Kidney tubule cell (primary cell): ENCODE measurements around the gene CFAP157.
"Not testable (repeated sequence)": the region's sequence is repeated elsewhere in the genome, so short reads cannot be mapped to it uniquely, and the experiment has no call there.

Experiments used
- DNase-seq: peaks from one replicate; pipeline ENCODE4 v3.0.0-alpha.2; 2018; ENCODE audit warnings: low spot score

The CFAP157 gene

DNA sequence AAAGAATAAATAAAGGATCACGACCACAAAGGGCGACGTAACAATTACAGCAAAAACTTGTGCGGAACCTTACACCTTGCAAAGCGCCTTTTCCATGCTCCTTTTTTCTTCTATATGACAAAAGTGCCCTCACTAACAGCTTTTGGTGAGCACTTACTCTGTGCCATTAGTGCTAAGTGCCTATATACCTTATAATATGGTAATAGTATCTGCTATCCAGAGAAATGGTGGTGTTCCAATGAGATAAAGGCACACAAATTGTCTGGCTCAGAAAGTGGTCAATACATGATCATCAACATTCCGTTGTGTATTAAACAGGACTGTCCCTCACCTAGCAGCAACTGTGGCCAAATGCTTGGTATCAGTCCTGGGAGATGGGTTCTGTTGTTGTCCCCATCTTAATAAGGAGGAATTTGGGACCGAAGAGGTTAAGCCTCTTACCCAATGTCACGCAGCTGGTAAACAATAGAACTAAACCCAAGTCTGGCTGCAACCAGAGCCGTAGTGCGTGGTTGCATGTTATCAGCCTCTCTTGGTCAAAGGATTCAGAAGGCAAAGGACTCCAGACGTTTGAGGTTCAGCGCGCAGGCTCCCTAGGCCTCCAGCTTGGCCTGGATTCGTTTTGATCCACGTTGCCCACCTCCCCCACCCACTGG lies 28.9 kb downstream of the CFAP157 start:
- no peak for DNase-seq

DNA sequence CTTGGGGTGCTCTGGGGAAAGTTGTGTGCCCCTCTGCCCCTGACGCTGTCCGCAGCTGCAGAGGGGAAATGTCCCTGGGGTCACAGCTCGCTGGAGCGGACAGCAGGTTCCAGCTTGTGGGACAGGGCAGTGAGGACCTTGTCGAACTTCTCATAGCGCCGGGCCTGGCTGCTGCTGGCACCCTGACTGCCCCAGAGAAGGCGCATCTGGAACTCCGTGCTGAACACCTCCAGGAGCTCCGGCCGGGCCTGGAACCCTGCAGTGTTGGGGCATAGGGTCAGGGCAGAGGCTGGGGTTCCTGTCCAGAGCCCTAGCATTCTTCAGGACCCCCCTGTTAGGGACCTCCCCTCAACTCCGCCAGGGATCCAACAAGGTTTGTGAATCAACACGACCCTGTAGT lies 31.9 kb downstream of the CFAP157 start:
- DNase-seq = no peak

DNA sequence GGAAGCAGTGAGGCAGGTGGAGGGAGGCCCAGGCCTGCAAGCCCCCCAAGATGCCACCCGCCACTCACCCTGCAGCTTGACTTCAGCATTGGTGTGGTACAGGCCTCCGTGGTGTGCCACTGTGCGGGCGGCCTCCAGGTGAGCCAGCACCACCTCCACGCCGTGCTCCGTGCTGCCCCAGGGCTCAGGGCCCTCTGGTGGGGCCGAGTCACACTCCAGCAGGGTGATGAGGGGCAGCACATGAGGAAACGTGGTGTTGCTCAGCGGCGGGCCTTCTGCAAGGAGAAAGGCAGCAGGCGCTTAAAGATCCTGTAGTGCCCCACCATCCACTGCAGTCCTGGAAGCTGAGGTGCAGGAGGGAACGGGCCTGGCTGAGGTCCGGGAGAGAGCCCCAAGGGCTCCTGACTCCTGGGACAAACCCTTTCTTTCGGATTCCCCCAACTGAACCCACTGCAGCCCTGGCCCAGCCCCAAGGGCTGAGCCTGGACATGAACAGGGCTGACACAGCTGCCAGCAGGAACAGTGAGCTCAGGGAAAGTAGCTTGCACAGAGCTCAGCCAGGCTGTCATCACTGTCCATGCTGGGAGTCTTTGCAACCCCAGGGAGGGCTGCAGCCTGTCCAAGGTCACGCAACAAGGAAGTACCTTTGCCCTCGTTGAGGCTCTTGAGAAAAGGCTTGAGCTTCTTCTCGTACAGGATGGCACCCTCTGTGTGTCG lies 33.0 kb downstream of the CFAP157 start:
- no peak for DNase-seq

DNA sequence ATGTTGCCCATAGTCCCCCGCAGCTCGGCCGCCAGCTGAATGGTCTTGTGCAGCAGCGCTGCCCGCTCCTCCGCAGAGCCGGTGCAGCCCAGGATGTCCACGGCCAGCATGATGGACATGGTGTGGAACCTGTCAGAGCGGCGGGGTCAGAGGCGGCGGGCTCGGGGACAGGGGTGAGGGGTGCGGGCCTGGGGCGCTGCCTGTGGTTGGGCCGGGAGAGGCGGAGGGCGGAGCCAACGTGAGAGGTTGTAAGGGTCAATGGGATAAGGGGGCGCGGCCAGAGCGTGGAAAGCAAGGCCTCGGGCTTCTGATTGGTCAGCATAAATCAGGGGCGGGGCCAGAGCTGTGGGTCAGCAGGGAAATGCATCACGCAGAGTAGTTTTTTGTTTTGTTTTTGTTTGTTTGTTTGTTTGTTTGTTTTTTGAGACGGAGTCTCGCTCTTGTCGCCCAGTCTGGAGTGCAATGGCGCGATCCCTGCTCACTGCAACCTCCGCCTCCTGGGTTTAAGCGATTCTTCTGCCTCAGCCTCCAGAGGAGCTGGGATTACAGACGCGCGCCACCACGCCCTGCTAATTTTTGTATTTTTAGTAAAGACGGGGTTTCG lies 35.1 kb downstream of the CFAP157 start:
- DNase-seq = peak; percentile 43

DNA sequence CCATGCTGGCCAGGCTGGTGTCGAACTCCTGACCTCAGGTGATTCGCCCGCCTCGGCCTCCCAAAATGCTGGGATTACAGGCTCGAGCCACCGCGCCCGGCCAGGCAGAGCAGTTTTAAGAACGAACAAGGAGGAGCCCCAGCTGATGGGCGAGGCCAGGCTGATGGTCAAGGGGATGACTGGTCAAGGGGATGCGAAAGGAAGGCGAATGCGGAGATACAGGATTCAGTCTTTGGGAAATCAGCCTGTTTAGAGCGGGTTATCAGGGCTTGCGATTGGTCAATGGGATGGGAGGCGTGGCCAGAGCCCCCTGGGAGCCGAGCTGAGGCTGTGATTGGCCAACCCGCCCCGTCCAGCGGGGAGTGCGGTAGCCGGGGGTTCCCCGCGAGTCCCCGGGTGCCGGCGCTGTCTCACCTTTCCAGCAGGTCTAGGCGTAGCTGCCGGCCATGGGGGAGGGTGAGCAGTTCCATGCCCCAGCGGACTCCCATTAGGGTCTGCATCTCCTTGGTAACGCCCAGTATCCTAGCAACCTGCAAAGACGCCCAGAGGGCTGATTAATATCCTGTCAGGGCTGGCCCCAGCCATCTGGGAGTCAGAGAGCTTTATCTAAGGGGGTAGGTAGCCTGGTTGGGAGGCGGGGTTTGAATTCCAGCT lies 35.8 kb downstream of the CFAP157 start:
- peak; percentile 78 for DNase-seq

DNA sequence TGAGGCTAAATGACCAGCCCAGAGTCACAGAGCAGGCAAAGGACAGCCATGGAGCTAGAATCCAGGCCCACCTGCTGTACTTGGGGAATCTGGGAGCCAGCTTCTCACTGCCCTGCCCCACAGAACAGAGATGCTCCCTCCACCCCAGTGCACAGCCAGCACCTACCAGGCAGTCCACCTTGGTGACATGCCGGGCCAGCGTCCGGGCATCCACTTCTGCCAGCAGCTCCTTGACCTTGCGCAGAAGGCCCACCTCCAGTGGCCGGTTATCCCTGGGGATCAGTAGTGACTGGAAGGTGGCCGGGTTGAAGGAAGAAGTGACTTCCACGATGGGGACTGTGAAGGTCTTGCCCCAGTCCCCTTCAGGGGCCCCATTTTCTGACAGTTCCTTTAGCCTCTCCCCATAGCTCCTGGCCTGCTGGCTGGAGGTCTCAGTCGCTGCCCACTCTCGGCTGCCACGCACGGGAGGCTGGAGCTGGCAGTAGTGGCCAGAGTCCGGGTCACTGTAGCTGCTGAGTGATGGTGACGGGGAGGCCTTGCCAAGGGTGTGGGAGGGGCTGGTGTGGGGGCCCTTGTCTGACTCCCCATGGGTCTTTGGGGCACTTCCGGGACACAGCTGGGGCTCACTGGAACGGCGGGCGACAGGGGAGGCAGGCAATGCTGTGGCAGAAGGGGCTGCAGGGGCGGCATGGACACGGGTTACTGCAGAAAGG lies 37.8 kb downstream of the CFAP157 start:
- DNase-seq = no peak

DNA sequence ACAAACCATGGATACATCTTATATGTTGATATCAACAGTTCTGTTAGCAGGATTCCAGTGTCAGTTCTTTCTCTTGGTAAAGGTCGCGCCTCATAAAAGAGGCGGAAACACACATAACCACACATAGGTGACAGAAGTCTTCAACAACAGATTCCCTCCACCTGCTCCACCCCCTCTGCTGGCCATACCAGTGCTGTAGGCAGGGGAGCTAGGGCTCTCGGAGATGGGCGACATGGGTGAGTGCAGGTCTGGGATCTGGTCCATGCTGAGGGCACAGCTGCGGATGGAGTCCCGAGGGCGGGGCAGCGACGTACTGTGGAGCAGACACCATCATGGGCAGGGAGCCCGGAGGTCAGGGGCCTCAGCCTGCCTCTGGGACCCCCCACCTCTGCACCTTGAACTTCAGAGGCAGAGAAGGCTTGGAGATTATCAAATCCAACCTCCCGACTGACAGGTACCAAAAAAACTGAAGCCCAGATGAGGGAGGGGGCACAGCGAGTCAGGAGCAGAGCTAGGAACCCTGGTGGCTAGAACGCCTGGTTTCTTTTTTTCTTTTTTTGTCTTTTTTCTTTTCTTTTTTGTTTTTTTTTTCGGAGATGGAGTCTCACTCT lies 40.3 kb downstream of the CFAP157 start:
- DNase-seq = no peak

DNA sequence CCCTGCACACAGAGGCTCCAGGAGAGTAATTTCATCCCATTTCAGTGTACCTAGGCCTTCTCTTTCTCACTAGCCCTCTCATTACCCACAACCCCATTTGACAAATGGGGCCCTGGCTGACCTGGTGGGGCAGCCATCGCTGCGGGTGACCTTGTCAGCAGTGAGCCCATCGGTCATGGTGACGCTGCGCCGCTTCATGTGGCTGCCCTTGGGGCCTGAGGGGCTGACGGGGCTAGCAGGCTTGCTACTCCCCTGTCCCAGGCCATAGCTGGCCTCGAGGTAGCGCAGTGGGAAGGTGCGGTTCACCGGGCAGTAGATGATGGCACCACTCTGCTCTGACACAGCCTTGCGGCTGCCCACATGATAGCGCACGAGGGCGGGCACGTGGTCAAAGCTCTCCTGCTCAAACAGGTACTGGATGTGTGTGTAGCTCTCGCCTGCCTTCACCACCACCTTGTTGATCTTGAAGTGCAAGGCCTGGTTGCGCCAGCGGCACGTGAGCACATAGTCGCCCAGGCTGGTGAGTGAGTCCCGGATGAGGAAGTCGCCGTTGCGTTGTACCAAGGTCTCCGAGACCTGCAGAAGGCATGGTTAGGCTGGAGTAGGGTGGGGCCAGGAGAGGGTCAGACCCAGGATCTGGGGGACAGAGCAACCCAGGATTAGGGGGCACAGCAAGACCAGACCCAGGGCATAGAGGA lies 42.5 kb downstream of the CFAP157 start:
- no peak for DNase-seq

DNA sequence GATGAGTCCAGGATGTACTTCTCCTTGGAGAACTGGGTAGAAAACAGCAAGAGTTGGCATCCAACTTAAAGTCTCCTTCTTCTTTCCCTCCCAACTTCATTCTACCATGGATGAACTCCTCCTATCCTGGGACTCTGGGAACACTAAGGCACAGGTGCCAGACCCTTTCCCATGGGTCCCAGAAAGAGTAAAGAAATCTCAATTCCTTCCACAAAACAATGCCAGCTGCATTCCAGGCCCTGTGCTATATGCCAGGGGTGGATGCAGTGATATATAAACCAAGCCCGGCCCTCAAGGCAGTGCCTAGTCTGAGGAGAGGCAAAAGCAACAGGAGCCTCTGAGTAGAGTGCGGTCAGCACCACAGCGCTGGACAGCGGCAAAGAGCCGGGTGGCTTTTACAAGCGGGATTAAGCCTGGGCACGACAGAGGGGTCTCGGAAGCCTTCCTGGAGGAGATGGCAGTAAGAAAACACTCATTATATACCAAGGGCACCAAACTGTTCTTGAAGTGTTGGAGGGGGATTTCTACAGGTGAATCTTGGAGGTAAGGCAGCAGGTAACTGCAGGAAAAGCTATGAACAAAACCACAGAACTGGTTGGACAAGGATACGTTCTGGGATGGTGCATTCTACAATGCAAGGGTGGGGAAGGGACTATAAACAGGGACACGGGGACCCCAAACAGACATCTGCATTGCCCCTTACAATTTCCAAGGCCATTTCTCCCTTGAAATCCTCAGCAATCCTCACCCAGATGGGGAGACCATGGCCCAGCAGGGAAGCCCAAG lies 44.7 kb downstream of the CFAP157 start:
- DNase-seq = no peak

DNA sequence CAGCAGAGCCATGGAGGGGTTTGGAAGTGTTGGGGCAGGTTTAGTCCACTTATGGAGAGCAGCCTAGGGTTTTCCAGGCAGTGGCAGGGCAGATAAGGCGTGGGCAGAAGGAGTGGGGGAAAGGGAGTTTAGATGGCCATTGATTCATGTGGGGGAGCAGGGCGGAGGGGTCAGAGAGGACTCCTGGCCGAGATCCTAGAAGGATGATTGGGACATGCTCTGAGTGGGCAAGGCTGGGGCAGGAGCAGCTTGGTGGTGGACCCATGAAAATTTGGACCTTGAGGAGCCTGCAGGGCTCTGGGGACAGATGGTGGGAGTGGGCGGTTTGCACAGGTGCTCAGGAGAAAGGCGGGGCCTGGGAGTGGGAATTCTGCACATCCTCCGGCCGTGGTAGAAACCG lies 46.4 kb downstream of the CFAP157 start:
- no peak for DNase-seq

DNA sequence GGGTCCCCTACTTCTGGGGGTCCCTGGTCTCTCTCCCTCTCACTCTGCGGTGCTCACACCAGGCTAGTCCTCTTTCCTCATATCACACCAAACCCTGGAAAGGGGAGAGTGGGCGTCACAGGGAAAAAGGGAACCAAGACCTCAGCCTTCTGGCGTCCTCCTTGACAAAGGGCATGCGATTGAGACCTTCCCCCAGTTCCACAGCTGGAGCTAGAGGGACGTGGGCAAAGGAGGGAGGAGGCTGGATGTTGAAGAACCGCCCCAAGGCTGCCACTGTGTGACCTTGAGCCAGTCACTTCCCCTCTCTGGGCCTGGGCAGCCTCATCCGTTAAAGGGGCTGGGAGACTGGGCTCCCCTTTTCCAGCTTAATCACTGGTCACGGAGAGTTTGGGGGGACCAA lies 46.8 kb downstream of the CFAP157 start:
- DNase-seq = no peak

DNA sequence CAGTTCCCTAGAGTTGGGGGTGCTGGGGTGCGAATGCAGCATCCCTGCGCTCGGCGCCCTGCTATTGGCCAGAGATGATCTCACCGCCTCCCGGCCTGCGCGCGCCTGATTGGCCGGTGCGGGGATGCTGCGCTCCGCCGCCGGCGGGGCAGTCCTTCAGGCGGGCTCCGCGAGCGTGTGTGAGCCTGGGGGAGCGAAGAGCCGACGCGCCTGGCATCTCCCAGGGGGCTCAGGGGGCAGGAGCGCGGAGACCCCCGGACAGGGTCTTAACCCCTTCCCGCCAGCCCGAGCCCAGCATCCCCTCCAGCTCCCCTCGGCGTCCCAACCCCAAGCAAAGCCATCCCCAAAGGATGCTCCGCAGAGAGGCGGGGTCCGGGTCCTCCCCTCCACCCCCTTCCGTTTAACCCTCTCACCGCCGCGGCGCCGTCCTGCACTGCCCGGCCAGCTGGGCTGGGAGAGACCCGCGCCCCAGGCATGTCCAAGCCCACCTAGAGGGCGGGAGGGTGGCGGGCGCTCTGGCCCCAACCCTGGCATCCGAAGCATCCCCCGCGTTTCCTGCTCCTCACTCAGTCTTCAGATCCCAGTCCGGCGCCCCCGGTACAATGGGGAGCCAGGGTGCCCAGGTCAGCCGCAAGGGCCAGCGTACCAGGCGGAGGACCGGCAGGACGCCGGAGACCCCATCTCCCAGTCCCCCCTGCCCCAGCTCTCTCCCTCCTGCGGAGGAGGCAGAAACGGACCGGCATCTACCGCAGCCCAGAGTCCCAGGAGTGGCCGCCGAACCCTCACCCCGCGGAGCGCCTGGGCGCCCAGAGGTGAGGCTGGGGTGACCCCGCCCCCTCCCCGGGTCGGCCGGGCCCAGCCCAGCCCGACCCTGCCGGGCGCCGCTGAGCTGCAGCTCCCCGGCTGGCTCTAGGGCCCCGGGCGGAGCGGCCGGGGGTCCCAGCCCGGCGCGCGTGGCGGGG lies 47.6 kb downstream of the CFAP157 start:
- DNase-seq = no peak

DNA sequence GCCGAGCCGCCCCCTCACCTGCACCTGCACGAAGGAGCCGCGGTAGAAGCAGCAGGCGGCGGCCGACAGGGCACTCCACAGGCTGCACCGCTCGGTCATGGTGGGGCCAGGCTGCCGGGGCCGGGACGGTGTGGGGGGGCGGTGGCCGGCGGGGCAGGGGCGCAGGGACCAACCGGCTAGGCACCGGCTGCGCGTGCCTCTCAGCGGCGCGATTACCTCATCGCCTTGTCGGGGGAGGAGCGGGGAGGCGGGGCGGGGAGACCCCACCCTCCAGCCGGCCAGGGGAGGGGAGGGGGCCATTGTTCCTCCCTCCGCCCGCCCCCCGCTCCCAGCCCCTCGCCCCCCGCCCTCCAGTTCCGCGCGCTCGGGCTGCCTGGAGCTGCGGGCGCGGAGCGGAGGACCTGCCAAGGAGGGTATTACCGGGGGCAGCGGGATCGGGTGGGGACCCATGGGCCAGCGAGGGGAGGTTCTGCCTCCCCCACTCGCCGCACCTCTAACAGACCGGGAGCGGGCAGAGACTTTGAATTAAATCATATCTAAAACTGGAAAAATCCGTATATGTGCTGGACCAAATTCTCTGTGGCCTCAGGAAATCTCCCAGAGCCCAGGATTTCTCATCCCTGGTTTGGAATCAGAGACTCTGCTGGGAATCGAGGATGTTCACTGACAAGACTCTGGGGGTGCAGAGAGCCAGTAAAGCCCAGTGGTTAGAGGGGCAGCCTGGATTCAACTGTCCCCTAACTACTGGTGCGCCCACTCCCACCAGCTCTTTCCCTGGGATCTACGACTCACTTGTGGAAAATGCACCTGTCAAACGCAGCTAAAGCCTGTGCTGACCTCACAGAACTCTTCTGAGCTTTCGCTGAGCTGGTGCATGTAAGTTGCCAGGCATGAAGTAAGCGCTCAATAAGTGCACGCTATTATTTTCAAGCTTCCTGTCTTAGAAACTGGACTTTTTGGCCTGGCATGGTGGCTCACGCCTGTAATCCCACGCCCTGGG lies 48.6 kb downstream of the CFAP157 start:
- DNase-seq = no peak

DNA sequence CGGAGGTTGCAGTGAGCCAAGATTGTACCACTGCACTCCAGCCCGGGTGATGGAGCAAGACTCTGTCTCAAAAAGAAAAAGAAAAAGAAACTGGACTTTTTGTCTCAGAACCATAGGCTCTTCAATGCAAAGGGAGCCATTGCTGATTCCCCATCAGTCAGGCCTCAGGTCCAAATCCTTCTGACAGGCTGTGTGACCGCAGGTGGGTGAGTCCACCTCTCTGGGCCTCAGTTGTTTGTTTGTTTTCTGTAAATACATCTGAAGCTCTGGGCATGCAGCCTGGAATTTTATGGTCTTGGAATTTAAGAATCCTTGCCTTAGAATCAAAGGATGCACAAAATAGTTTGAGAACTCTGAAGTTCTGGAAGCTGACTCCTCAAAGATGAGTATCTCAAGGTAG lies 49.4 kb downstream of the CFAP157 start:
- no peak for DNase-seq

DNA sequence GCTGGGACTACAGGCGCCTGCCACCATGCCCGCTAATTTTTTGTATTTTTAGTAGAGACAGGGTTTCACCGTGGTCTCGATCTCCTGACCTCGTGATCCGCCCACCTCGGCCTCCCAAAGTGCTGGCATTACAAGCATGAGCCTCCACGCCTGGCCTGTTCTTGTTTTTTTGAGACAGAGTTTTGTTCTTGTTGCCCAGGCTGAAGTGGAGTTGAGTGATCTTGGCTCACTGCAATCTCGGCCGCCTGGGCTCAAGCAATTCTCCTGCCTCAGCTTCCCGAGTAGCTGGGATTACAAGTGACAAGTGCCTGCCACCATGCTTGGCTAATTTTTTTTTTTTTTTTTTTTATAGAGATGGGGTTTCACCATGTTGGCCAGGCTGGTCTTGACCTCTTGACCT lies 50.0 kb downstream of the CFAP157 start:
- not testable (repeated sequence) for DNase-seq

DNA sequence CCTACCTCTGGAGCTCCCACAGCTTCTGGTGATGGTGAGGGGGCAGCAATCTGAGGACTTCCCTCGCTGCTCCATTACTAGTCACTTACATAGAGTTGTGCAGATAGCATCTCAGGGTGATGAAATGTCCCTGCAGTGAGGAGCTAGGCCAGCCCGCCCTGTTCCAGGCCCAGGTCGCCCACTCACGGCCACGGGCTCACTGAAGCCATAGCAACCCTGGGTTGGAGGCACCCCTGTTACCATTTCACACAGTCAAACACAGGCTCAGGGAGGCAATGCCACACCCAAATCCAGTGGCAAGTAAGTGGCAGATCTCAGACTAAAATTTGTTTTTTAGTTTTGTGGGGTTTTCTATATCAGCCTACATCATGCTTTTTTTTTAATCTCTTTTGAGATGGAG lies 52.1 kb downstream of the CFAP157 start:
- DNase-seq = no peak

DNA sequence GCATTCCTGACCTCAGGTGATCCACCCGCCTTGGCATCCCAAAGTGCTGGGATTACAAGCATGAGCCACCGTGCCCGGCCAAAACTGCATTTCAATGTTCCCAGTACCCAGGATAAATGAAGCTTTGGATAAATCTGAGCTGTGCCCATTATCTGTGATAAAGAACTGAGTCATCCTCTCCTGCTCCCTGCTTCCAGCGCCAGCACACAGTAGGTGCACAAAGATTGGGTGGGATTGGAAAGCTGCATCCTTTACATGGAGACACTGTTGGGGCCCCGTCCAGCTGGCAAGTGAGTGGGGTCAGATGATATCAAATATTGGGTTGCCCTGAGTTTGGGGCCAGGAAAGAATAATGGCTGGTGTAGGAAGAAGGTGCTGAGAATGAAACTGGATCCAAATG lies 54.3 kb downstream of the CFAP157 start:
- DNase-seq = no peak

DNA sequence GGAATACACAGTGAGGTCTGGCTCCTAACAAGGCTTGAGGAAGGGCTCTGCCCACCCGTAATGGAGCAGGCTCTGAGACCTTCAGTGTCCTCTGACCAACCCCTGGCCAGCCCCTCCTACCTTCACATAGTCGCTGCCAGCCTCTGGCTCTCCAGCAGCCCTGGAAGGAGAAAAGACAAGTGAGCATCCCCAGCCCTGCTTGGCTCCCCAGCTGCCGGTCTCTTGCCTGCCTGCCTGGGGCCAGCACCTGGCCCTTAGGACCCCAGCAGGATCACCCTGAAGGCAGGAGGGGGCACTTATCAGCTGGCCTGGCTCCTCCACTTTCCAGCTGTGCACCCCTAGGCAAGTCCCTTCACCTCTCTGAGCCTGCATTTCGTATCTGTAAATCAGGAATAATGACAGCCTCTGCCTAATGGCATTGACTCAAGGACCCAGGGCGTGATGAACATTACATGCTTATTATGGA lies 54.7 kb downstream of the CFAP157 start:
- no peak for DNase-seq
